HCEC 1CT (cell line): Measurements from ENCODE around the gene KCND2.
"Not testable (repeated sequence)": the region's sequence is repeated elsewhere in the genome, so short reads cannot be mapped to it uniquely, and the experiment has no call there.

Experiments
- DNase-seq: peaks from one replicate; pipeline ENCODE4 v3.0.0-alpha.2; 2017

Gene KCND2

GRCh38 chr7:120588862-120589261 lies 315.9 kb downstream of the KCND2 start:
- no peak for DNase-seq

GRCh38 chr7:120600607-120601006 lies 327.6 kb downstream of the KCND2 start:
- no peak for DNase-seq

GRCh38 chr7:120603366-120603765 lies 330.4 kb downstream of the KCND2 start:
- no peak for DNase-seq

- no peak for DNase-seq
Measured at GRCh38 chr7:120609136-120609753, 336.3 kb downstream of the KCND2 start.

- DNase-seq: no peak
Measured at GRCh38 chr7:120611975-120612374, 339.0 kb downstream of the KCND2 start.

GRCh38 chr7:120615703-120616102 lies 342.7 kb downstream of the KCND2 start:
- no peak for DNase-seq

GRCh38 chr7:120617275-120617674 lies 344.3 kb downstream of the KCND2 start:
- DNase-seq: no peak

- no peak for DNase-seq
Measured at GRCh38 chr7:120628251-120628650, 355.3 kb downstream of the KCND2 start.

- DNase-seq: no peak
Measured at GRCh38 chr7:120639884-120640283, 366.9 kb downstream of the KCND2 start.

- DNase-seq: no peak
Measured at GRCh38 chr7:120645966-120646365, 373.0 kb downstream of the KCND2 start.

- DNase-seq: peak; percentile 34
Measured at GRCh38 chr7:120654241-120654640, 381.3 kb downstream of the KCND2 start.

GRCh38 chr7:120658516-120658915 lies 385.5 kb downstream of the KCND2 start:
- DNase-seq: no peak

GRCh38 chr7:120662291-120662690 lies 389.3 kb downstream of the KCND2 start:
- DNase-seq: no peak

GRCh38 chr7:120665068-120665467 lies 392.1 kb downstream of the KCND2 start:
- no peak for DNase-seq

- no peak for DNase-seq
Measured at GRCh38 chr7:120675076-120675475, 402.1 kb downstream of the KCND2 start.

GRCh38 chr7:120677535-120677934 lies 404.6 kb downstream of the KCND2 start:
- DNase-seq: no peak

- DNase-seq: no peak
Measured at GRCh38 chr7:120680985-120681384, 408.0 kb downstream of the KCND2 start.

- no peak for DNase-seq
Measured at GRCh38 chr7:120684463-120684862, 411.5 kb downstream of the KCND2 start.

- peak; percentile 41 for DNase-seq
Measured at GRCh38 chr7:120691915-120692314, 418.9 kb downstream of the KCND2 start.

GRCh38 chr7:120695848-120696247 lies 422.9 kb downstream of the KCND2 start:
- no peak for DNase-seq

- DNase-seq: no peak
Measured at GRCh38 chr7:120700796-120701195, 427.8 kb downstream of the KCND2 start.

- DNase-seq: not testable (repeated sequence)
Measured at GRCh38 chr7:120702408-120702807, 429.4 kb downstream of the KCND2 start.

GRCh38 chr7:120703585-120704240 lies 430.7 kb downstream of the KCND2 start:
- DNase-seq: no peak

- DNase-seq: no peak
Measured at GRCh38 chr7:120709252-120709971, 436.4 kb downstream of the KCND2 start.
